Ammon's horn (tissue), 1 donor: ENCODE measurements around the gene IFNA1.
"Not testable (repeated sequence)": the region's sequence is repeated elsewhere in the genome, so short reads cannot be mapped to it uniquely, and the experiment has no call there.

ENCODE experiments used
- DNase-seq: peaks from one replicate; pipeline ENCODE4 v3.0.0-alpha.2; 2016; ENCODE audit warnings: low spot score

Gene IFNA1

GRCh38 chr9:21449312-21449711 lies 9.1 kb downstream of the IFNA1 start:
- DNase-seq, result not testable (repeated sequence)

- no peak for DNase-seq
Measured at GRCh38 chr9:21450733-21451394, 10.6 kb downstream of the IFNA1 start.

GRCh38 chr9:21452681-21453080 lies 12.4 kb downstream of the IFNA1 start:
- no peak for DNase-seq

GRCh38 chr9:21454149-21454548 lies 13.9 kb downstream of the IFNA1 start:
- DNase-seq, result no peak

GRCh38 chr9:21455320-21455719 lies 15.1 kb downstream of the IFNA1 start:
- peak; percentile 45 for DNase-seq

- DNase-seq, result no peak
Measured at GRCh38 chr9:21461377-21461776, 21.1 kb downstream of the IFNA1 start.

- DNase-seq, result no peak
Measured at GRCh38 chr9:21465138-21465537, 24.9 kb downstream of the IFNA1 start.

- peak; percentile 46 for DNase-seq
Measured at GRCh38 chr9:21465859-21466518, 25.8 kb downstream of the IFNA1 start.

- no peak for DNase-seq
Measured at GRCh38 chr9:21470126-21470525, 29.9 kb downstream of the IFNA1 start.

- DNase-seq, result no peak
Measured at GRCh38 chr9:21473236-21473635, 33.0 kb downstream of the IFNA1 start.

- no peak for DNase-seq
Measured at GRCh38 chr9:21477466-21477865, 37.2 kb downstream of the IFNA1 start.

- no peak for DNase-seq
Measured at GRCh38 chr9:21479152-21479702, 39.0 kb downstream of the IFNA1 start.

GRCh38 chr9:21481470-21482056 lies 41.3 kb downstream of the IFNA1 start:
- peak; percentile 16 for DNase-seq

- no peak for DNase-seq
Measured at GRCh38 chr9:21482213-21482612, 42.0 kb downstream of the IFNA1 start, which contains the start of gene IFNE. Gene IFNE (minus strand): TSS chr9:21482313. CDS start chr9:21481694, 619 bp downstream.
